ENCODE results near the gene JAM3. TPM values are rescaled to one million over a fixed set of nuclear protein-coding genes. Genes with fewer than 3 reads are reported as not detected.

Gene JAM3
- total RNA-seq, 1 donor from 2014 or later, result 17.6 TPM

GRCh38 chr11:134116210-134116609 is 47.3 kb downstream of the JAM3 start:
- Mint-ChIP-seq H3K9me3 (no peaks in the 10 kb centered on the region), H3K4me1 (peaks cover 11% of the 10 kb centered on the region), H3K4me3 (no peak overlapping the region), H3K36me3 (ENCODE audit: low read depth) (peaks cover 15% of the 10 kb centered on the region), H3K27ac (no peak overlapping the region), H3K27me3 (no peaks in the 10 kb centered on the region)
- POLR2A ChIA-PET, result no interaction called here
- ATAC-seq (ENCODE audit: low read depth) (no peak), DNase-seq (no peak)
- no peak for TF ChIP-seq CTCF (IDR thresholded peaks at IDR 0.05)
- intact Hi-C loops (cut with micrococcal nuclease), result no loop called here
- CTCF ChIA-PET, result no interaction called here

- intact Hi-C loops (cut with micrococcal nuclease), result no loop called here
- ATAC-seq (ENCODE audit: low read depth) (no peak), DNase-seq (no peak)
- Mint-ChIP-seq H3K27me3 (peaks cover 6% of the 10 kb centered on the region), H3K27ac (no peak overlapping the region), H3K9me3 (no peaks in the 10 kb centered on the region), H3K36me3 (ENCODE audit: low read depth) (peaks cover 10% of the 10 kb centered on the region), H3K4me1 (peaks cover 11% of the 10 kb centered on the region), H3K4me3 (no peak overlapping the region)
- POLR2A ChIA-PET, result no interaction called here
- CTCF ChIA-PET, result no interaction called here
- TF ChIP-seq CTCF (IDR thresholded peaks at IDR 0.05), result no peak
Observed at GRCh38 chr11:134118006-134118405, 49.1 kb downstream of the JAM3 start.

GRCh38 chr11:134119094-134119493 is 50.2 kb downstream of the JAM3 start:
- ChIA-PET CTCF (no interaction called here), POLR2A (no interaction called here)
- H3K27me3 Mint-ChIP-seq, result peaks cover 10% of the 10 kb centered on the region
- no peaks in the 10 kb centered on the region for H3K9me3 Mint-ChIP-seq
- no peak for TF ChIP-seq CTCF (IDR thresholded peaks at IDR 0.05)
- peaks cover 14% of the 10 kb centered on the region for H3K4me1 Mint-ChIP-seq
- H3K36me3 Mint-ChIP-seq (ENCODE audit: low read depth), result peaks cover 14% of the 10 kb centered on the region
- DNase-seq (no peak), ATAC-seq (ENCODE audit: low read depth) (no peak)
- H3K27ac Mint-ChIP-seq, result no peak overlapping the region
- H3K4me3 Mint-ChIP-seq, result no peak overlapping the region
- intact Hi-C loops (cut with micrococcal nuclease), result no loop called here

GRCh38 chr11:134120143-134120850 is 51.4 kb downstream of the JAM3 start:
- no peak for TF ChIP-seq CTCF (IDR thresholded peaks at IDR 0.05)

GRCh38 chr11:134120921-134121526 is 52.2 kb downstream of the JAM3 start:
- CTCF ChIA-PET, result interaction anchor here (1.2 kb wide), 1 partner anchor 9 kb away, joined by 3 read pairs; no protein-coding TSS in a partner anchor
- no peaks in the 10 kb centered on the region for H3K9me3 Mint-ChIP-seq

More at GRCh38 chr11:134120143-134120850, 51.4 kb downstream of the JAM3 start:
- ChIA-PET CTCF (interaction anchor here (1.2 kb wide), 1 partner anchor 9 kb away, joined by 3 read pairs; no protein-coding TSS in a partner anchor), POLR2A (no interaction called here)
- no peak for DNase-seq
- Mint-ChIP-seq H3K27me3 (peaks cover 14% of the 10 kb centered on the region), H3K4me1 (peaks cover 20% of the 10 kb centered on the region), H3K4me3 (no peak overlapping the region), H3K9me3 (no peaks in the 10 kb centered on the region), H3K36me3 (ENCODE audit: low read depth) (peaks cover 16% of the 10 kb centered on the region), H3K27ac (no peak overlapping the region)
- ATAC-seq (ENCODE audit: low read depth), result no peak
- intact Hi-C loops (cut with micrococcal nuclease), result no loop called here

More at GRCh38 chr11:134120921-134121526, 52.2 kb downstream of the JAM3 start:
- TF ChIP-seq CTCF (IDR thresholded peaks at IDR 0.05), result no peak
- Mint-ChIP-seq H3K4me3 (no peak overlapping the region), H3K27ac (no peak overlapping the region), H3K27me3 (peaks cover 17% of the 10 kb centered on the region), H3K36me3 (ENCODE audit: low read depth) (peaks cover 17% of the 10 kb centered on the region), H3K4me1 (peaks cover 24% of the 10 kb centered on the region)
- POLR2A ChIA-PET, result no interaction called here
- DNase-seq (no peak), ATAC-seq (ENCODE audit: low read depth) (no peak)
- intact Hi-C loops (cut with micrococcal nuclease), result no loop called here

Data from activated B cell treated with CpG ODN at 0.5 μM for 24 hours (primary cell).